ENCODE data around the gene KLF13.

The KLF13 gene

GRCh38 chr15:31397851-31398661 lies 71.4 kb downstream of the KLF13 start:
- no peak for DNase-seq (ENCODE audit: low read depth in 1 of 2, low spot score in 1 of 2)

GRCh38 chr15:31398677-31399301 lies 72.2 kb downstream of the KLF13 start:
- no peak for DNase-seq (ENCODE audit: low read depth in 1 of 2, low spot score in 1 of 2)

GRCh38 chr15:31399544-31400171 lies 73.0 kb downstream of the KLF13 start:
- DNase-seq (ENCODE audit: low read depth in 1 of 2, low spot score in 1 of 2) = no peak

DNA sequence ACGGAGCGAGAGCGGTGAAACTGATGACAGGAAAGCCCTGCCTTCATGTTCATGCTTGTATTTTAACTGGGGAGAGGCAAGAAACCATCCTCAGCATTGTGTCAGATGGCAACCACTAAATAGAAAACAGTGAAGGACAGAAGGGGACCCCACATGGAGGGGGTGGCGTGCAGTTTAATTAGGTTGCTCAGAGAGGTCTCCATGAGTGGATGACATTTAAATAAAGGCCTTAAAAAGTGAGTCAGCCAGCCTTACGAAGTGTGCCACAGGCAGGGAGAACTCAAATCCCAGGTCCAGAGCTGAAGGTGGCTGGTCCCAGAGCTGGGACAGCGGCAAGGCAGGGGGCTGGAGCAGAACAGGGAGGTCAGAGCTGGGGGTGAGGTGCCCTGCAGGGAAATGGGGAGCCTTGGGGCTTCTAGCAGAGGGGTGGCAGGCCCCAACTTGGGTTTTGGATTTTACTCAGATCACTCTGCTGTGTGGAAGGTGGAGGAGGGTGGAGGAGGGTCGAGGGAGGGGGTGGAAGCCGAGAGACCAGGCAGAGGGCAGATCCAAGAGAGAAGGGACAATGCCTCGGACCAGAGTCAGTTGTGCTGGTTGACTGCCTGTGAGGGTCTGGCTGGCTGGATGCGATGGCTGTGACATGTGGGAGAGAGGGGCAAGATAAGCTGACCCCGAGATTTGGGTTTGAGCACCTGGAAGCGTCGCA lies 73.7 kb downstream of the KLF13 start:
- no peak for DNase-seq (ENCODE audit: low read depth in 1 of 2, low spot score in 1 of 2)

GRCh38 chr15:31401282-31401681 lies 74.6 kb downstream of the KLF13 start:
- DNase-seq (ENCODE audit: low read depth in 1 of 2, low spot score in 1 of 2) = no peak

GRCh38 chr15:31402003-31402402 lies 75.4 kb downstream of the KLF13 start:
- no peak for DNase-seq (ENCODE audit: low read depth in 1 of 2, low spot score in 1 of 2)

- no peak for DNase-seq (ENCODE audit: low read depth in 1 of 2, low spot score in 1 of 2)
Observed at GRCh38 chr15:31402511-31403056, 75.9 kb downstream of the KLF13 start.

DNA sequence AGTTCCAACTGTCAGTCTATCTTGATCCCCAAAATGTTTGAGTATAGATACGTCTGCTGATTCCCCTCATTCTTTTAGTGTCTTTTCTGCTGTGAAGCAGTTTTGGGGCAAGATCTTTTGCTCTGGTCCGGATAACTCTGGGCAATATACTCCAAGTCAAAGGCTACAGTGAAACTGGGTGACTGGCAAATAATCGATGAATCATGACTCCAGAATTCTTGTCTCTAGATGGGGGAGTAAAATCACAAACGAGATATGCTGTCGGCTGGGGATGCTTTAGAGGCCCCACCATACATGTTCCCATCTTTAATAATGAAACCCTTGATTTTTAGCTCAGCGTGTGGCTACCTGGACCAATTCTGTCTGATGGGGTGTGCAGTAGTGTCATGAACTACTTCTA lies 76.5 kb downstream of the KLF13 start:
- DNase-seq (ENCODE audit: low read depth in 1 of 2, low spot score in 1 of 2) = no peak

- DNase-seq (ENCODE audit: low read depth in 1 of 2, low spot score in 1 of 2) = no peak
Observed at GRCh38 chr15:31403606-31404005, 77.0 kb downstream of the KLF13 start.

DNA sequence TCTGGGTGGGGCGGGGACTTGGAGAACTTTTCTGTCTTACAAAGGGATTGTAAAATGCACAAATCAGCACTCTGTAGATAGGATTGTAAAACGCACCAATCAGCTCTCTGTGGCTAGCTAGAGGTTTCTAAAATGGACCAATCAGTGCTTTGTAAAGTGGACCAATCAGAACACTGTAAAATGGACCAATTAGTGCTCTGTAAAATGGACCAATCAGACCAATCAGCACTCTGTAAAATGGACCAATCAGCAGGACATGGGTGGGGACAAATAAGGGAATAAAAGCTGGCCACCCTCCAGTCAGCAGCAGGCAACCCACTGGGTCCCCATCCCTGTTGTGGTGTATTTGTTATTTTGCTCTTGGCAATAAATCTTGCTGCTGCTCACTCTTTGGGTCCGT lies 77.7 kb downstream of the KLF13 start:
- DNase-seq (ENCODE audit: low read depth in 1 of 2, low spot score in 1 of 2) = no peak

DNA sequence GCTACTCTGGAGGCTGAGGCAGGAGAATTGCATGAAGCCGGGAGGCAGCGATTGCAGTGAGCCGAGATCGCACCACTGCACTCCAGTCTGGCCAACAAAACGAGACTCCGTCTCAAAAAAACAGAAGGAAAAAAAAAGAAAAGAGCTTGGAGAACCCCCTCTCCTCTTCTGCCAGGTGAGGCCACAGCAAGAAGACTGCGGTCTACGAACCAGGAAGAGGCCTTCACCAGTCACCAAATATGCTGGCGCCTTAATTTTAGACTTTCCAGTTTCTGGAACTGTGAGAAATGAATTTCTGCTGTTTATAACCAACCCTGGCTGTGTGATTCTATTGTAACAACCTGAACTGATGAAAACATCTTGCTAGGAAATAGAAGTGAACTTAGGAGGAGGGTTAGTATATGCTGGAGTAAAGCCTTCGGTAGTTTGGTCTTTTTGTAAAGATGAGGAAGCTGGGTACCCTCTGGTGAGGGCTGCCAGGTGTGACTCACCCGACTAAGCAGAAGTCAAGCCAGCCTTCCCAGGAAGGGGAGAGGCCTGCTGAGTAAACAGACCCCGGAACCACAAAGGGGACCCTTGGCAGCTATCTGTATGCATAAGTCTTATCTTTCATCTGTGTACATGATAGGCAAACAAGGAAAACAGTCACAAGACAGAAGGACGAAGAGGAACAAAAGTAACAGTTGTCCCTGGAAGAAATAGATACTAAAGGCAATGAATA lies 78.7 kb downstream of the KLF13 start:
- DNase-seq (ENCODE audit: low read depth in 1 of 2, low spot score in 1 of 2) = no peak

DNA sequence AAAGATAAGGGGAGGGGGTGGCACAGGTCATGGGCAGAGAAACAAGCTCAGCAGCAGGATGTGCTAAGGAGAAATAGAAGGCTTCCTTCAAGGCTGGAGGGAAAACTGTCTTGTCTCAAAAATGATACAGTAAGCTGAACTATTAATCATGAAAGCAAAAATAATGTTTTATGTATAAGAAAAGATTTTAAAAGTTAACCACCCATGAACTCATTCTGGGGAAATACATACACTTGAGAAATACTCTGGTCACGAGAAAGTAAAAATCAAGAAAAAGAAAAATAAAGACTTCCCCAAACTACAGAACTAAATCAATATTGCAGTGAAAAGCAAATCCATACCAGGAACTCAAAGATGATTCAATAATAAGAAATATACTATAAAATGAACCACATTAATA lies 80.7 kb downstream of the KLF13 start:
- no peak for DNase-seq (ENCODE audit: low read depth in 1 of 2, low spot score in 1 of 2)

DNA sequence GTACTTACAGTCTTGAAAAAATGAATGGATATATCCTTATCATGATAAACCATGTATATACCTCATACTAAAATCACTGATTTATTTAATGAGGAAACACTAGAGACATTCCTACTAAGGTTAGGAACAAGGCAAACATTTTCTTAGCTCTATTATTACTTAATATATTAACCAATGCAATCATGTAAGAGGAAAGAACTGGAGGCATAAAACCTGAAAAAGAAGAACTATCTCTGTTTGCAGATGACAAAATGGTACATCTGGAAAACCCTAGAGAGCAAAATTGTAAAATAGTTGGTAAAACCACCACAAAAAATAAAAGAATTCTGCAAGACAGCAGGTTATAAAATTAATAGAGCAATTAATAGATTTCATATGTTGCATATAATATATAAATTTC lies 81.2 kb downstream of the KLF13 start:
- no peak for DNase-seq (ENCODE audit: low read depth in 1 of 2, low spot score in 1 of 2)

- DNase-seq (ENCODE audit: low read depth in 1 of 2, low spot score in 1 of 2) = no peak
Observed at GRCh38 chr15:31408724-31409123, 82.1 kb downstream of the KLF13 start.

- no peak for DNase-seq (ENCODE audit: low read depth in 1 of 2, low spot score in 1 of 2)
Observed at GRCh38 chr15:31409171-31409570, 82.5 kb downstream of the KLF13 start.

DNA sequence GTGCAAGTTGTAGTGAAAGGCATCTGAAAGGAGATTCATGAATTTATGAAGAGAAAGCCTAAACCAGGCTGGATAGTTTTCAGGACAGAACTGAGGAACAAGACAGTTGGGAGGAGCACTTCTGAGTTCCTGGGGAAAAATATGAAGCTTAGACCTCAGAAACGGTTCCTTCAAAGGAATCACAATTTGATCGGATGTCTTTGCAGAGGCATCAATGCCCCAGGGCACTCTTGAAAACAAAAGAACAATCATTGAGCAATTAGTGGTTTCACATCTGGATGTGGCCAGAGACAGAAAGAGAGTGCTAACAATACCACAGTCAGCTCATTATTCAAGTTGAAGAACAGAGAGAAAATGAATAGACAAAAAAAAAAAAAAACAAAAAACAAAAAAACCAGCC lies 86.2 kb downstream of the KLF13 start:
- DNase-seq (ENCODE audit: low read depth in 1 of 2, low spot score in 1 of 2) = no peak

- DNase-seq (ENCODE audit: low read depth in 1 of 2, low spot score in 1 of 2) = no peak
Observed at GRCh38 chr15:31415201-31415600, 88.6 kb downstream of the KLF13 start.

- DNase-seq (ENCODE audit: low read depth in 1 of 2, low spot score in 1 of 2) = no peak
Observed at GRCh38 chr15:31419820-31420219, 93.2 kb downstream of the KLF13 start.

- no peak for DNase-seq (ENCODE audit: low read depth in 1 of 2, low spot score in 1 of 2)
Observed at GRCh38 chr15:31427411-31427810, 100.8 kb downstream of the KLF13 start.

All from activated T-helper 1 cell treated with anti-CD3 and anti-CD28 coated beads, Interleukin-2, amount 50 U/mL, for 16 hours (primary cell).